Activated CD8-positive, alpha-beta memory T cell treated with anti-CD3 and anti-CD28 coated beads for 1 hour (primary cell): ENCODE measurements around the gene IDUA.
A peak's percentile ranks its signal among the peaks of the same experiment; 100 is the strongest.
"Not testable (repeated sequence)": the region's sequence is repeated elsewhere in the genome, so short reads cannot be mapped to it uniquely, and the experiment has no call there.

Experiments
- DNase-seq, 2 donors: peaks; one replicate each; pipeline ENCODE4 v3.0.0-alpha.2; 2020; ENCODE audit warnings: low read depth in 1 of 2; ENCODE audit errors: extremely low read depth in 1 of 2

Gene IDUA

GRCh38 chr4:986879-987623 lies at the start of gene IDUA:
Gene IDUA, plus strand, starts transcription at chr4:987044. Its CDS starts 41 bp downstream, at chr4:987085.
- DNase-seq = peak; percentile 61 to 82

DNA sequence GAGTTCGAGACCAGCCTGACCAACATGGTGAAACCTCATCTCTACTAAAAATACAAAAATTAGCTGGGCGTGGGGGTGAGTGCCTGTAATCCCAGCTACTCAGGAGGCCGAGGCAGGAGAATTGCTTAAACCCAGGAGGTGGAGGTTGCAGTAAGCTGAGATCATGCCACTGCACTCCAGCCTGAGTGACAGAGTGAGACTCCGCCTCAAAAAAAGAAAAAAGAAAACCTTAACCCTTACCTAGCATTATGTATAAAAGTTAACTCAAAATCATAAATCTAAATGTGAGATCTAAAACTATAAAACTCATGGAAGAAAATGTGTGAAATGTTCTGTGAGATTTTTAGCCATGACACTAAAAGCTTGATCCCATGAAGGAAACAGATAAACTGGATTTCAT lies 47.3 kb upstream of the IDUA start:
- DNase-seq = not testable (repeated sequence)

GRCh38 chr4:945274-946102 lies 41.4 kb upstream of the IDUA start:
- DNase-seq = no peak

DNA sequence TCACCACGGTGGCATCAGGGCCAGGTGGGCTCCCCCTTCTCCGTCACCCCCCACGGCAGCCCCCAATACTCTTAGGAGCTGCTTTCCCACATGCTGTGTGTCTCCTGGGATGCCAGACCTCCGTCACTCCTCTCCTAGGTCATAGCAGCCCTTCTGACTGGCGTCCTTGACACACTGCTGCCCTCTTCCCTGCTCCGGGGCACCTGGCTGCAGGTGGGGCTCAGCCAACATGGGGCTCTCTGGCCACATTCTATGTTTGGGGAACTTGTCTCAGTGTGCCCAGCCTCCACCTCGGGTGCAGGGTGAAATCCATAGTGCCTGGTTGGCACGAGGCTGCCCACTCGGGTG lies 40.8 kb upstream of the IDUA start:
- no peak for DNase-seq

GRCh38 chr4:946517-947471 lies 40.0 kb upstream of the IDUA start:
- no peak for DNase-seq

- DNase-seq = no peak
Observed at GRCh38 chr4:947491-947971, 39.3 kb upstream of the IDUA start.

DNA sequence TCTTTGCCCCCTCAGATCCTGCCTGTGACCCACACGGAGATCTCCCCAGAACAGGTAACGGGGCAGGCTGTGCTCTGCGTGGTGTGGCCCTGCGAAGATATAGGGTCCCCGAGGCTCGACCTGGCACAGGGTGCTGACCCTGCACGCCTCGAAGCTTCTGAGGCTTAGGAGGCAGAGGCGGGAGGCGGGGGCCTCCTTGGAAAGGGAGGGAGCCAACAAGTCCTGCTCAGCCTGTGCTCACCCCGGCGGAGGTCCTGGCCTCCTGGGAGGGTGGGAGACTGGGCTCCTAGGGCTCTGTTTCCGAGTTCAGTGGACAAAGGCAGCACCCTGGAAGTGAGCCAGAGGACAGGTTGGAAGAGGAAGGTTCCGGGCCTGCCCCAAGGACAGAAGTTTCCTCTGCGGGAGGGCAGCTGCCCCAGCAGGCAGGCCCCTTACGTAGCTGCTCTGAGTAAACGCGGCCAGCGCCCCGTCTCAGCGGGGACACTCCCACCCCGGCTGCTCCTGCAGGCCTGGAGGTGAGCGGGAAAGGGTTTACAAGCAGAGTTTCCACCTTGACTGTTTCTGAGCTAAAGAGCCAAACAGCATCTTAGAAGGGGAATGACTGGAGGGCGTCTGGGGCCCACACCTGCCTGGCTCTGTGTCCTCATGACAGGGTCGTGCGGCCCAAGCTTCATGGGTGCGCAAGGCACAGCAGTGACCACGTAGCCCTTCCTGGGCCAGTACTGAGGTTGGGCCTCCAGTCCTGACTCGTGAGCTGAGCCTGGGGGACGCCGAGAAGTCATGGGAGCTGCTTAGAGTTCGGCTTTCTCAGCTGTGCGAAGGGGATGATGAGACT lies 38.5 kb upstream of the IDUA start:
- DNase-seq = no peak

DNA sequence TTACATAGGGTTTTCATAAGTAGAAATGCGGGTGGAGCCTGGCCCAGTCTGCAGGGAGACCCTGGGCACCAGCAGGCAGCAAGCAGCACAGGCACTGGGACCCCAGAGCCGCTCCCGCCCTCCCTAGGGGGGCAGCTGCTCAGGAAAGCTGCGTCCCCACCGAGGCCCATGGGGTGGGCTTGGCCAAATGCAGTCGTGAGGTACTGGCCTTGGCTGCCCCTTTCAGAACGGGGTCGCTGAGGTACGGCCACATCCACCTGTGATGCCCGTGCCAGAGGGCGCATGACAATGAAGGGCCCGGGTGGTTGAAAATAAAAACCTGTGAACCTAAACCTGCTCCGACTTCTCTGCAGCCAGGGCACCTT lies 37.9 kb upstream of the IDUA start:
- no peak for DNase-seq

GRCh38 chr4:949656-950055 lies 37.2 kb upstream of the IDUA start:
- DNase-seq = no peak

GRCh38 chr4:950136-951020 lies 36.5 kb upstream of the IDUA start:
- no peak for DNase-seq

GRCh38 chr4:951186-951585 lies 35.7 kb upstream of the IDUA start:
- no peak for DNase-seq

- no peak for DNase-seq
Observed at GRCh38 chr4:951594-952468, 35.0 kb upstream of the IDUA start.

- DNase-seq = no peak
Observed at GRCh38 chr4:952881-953573, 33.8 kb upstream of the IDUA start.

- DNase-seq = no peak
Observed at GRCh38 chr4:953574-953915, 33.3 kb upstream of the IDUA start.

DNA sequence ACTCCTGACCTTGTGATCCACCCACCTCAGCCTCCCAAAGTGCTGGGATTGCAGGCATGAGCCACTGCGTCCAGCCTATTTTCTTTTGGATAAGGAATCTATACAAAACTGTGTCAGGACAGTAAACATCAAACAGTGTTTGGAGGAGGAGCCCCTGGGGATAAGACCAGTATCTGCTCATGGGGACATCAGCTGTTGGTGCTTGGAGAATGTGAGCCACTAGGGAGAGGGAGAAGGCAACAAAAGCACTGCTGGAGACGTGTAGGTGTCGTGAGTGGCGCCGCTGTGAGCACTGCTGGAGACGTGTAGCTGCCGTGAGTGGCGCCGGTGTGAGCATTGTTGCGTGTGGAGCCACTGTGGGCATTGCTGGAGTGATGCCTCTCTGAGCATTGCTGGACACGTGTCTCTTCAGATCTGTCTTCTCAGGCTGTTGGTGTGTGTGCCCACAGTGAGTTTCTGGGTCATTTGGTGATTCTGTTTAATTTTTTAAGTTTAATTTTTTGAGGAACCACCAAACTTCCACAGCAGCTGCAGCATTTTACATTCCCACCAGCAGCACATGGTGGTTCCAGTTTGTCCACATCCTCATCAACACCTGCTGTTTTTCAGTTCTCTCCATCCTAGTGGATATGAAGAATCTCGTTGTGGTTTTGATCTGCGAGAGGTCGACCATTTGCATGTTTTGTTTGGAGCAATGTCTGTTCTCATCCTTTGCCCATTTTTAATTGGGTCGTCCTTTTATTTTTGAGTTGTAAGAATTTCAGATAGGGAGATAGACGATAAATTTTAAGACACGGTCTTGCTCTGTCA lies 32.4 kb upstream of the IDUA start:
- DNase-seq = no peak

DNA sequence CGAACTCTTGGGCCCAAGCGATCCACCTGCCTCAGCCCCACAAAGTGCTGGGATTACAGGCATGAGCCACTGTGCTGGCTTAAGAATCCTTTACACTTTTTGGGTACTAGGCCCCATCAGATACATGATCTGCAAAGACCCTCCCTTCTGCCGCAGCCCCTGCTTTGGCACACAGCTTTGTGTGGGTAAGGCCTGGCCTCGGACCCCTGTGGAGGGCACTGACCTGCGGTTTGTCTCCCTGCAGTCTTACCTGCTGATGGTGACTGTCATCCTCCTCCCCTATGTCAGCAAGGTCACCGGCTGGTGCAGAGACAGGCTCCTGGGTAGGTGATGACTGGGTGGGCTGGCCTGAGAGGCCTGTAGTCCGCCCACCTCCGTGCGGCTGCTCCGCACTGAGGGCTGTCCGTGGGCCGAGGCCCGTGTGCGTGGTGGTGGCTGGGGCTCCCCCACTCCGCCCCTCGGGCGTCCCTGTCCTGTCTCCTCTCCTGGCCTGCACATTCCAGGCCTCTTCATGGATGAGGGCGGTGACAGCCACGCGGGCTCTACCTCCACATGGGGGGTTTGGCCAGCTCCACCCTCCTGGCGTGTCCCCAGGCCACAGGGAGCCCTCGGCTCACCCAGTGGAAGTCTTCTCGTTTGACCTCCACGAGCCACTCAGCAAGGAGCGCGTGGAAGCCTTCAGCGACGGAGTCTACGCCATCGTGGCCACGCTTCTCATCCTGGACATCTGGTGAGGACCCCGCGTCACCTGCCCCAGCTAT lies 31.5 kb upstream of the IDUA start:
- DNase-seq = no peak
